Measurements from ENCODE around the gene ARID3C. TPM values are rescaled to one million over a fixed set of nuclear protein-coding genes. Genes with fewer than 3 reads are reported as not detected.

Gene ARID3C
- total RNA-seq, 2 donors from 2014 or later, result not detected

GRCh38 chr9:34582787-34583186, 46.1 kb downstream of the ARID3C start:
- WGBS, 2 donors, result 84 to 86% methylated on average over 5 of the region's 5 CpGs
- Histone ChIP-seq H3K4me3 (no peak overlapping the region), H3K27me3 (peaks cover 0 to 22% of the 10 kb centered on the region in 2 donors), H3K36me3 (replicated peaks in 1 of 2; ENCODE audit: insufficient read depth in 1 of 2, low read depth in 2 of 2) (no peaks in the 10 kb centered on the region), H3K27ac (no peak overlapping the region), H3K9me3 (no peaks in the 10 kb centered on the region), H3K4me1 (peaks cover 12% of the 10 kb centered on the region)
- ATAC-seq (no peak), DNase-seq (no peak)
- no peak for TF ChIP-seq POLR2A (IDR thresholded peaks at IDR 0.05)
- TF ChIP-seq, protein P1, sequence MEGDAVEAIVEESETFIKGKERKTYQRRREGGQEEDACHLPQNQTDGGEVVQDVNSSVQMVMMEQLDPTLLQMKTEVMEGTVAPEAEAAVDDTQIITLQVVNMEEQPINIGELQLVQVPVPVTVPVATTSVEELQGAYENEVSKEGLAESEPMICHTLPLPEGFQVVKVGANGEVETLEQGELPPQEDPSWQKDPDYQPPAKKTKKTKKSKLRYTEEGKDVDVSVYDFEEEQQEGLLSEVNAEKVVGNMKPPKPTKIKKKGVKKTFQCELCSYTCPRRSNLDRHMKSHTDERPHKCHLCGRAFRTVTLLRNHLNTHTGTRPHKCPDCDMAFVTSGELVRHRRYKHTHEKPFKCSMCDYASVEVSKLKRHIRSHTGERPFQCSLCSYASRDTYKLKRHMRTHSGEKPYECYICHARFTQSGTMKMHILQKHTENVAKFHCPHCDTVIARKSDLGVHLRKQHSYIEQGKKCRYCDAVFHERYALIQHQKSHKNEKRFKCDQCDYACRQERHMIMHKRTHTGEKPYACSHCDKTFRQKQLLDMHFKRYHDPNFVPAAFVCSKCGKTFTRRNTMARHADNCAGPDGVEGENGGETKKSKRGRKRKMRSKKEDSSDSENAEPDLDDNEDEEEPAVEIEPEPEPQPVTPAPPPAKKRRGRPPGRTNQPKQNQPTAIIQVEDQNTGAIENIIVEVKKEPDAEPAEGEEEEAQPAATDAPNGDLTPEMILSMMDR (IDR thresholded peaks at IDR 0.05), result no peak
- intact Hi-C loops (cut with DNase I), result no loop called here

DNA sequence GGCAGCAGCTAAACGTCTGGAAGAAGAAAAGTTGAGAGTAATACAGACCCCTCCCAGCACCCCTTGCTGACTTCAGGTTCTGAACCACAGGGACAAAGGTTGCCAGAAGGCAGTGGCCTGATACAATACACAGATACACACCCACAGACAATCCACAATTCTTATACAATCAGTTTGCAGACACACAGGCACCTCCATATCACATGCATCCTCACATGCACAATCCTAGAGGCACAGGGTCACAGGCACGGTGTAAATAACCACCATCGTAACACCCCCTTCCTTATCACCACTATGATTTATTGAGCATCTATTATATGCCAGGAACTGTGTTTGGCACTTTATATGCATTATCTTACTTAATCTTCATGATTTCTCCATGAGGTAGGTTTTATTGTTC, 47.5 kb downstream of the ARID3C start:
- no peak for TF ChIP-seq POLR2A (IDR thresholded peaks at IDR 0.05)
- TF ChIP-seq, protein P1 (IDR thresholded peaks at IDR 0.05), result no peak
- Histone ChIP-seq H3K27me3 (peaks cover 0 to 26% of the 10 kb centered on the region in 2 donors), H3K27ac (no peak overlapping the region), H3K36me3 (replicated peaks in 1 of 2; ENCODE audit: insufficient read depth in 1 of 2, low read depth in 2 of 2) (no peaks in the 10 kb centered on the region), H3K4me1 (peaks cover 12% of the 10 kb centered on the region), H3K9me3 (no peaks in the 10 kb centered on the region), H3K4me3 (no peak overlapping the region)
- intact Hi-C loops (cut with DNase I), result no loop called here
- DNase-seq (no peak), ATAC-seq (no peak)
- WGBS, 2 donors, result 65 to 72% methylated on average over 3 of the region's 3 CpGs

DNA sequence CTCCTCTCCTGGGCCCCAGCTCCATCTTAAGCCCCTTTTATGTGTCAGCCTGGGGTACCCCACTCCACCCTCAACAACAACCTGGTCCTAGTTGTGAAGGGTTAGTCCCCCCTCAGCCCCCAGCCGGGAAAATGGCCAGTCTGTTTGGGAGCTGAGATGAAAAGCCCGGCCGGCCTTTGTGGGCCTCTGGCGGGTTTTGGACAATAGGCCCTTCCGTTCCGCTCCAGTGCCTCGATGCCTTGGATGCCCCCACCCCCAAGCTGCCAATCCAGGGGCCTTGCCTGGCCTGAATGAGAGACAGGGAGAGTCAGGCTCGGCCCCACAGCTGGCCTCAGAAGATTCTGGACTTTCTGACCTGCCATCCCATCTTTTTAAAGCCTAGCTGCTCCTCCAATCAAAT, 48.5 kb downstream of the ARID3C start:
- Histone ChIP-seq H3K9me3 (no peaks in the 10 kb centered on the region), H3K36me3 (replicated peaks in 1 of 2; ENCODE audit: insufficient read depth in 1 of 2, low read depth in 2 of 2) (no peaks in the 10 kb centered on the region), H3K27me3 (peaks cover 0 to 20% of the 10 kb centered on the region in 2 donors), H3K4me1 (peaks cover 12% of the 10 kb centered on the region), H3K27ac (no peak overlapping the region), H3K4me3 (no peak overlapping the region)
- intact Hi-C loops (cut with DNase I), result no loop called here
- 66 to 70% methylated on average over 7 to 8 of the region's 8 CpGs for WGBS, 2 donors
- no peak for ATAC-seq
- TF ChIP-seq, protein P1 (IDR thresholded peaks at IDR 0.05), result no peak
- TF ChIP-seq POLR2A (IDR thresholded peaks at IDR 0.05), result no peak
- DNase-seq, result no peak

- WGBS, 2 donors, result 67 to 77% methylated on average over 5 of the region's 5 CpGs
- no peaks in the 10 kb centered on the region for H3K36me3 ChIP-seq (replicated peaks in 1 of 2; ENCODE audit: insufficient read depth in 1 of 2, low read depth in 2 of 2)
- no peak overlapping the region for H3K4me3 ChIP-seq
- peaks cover 12% of the 10 kb centered on the region for H3K4me1 ChIP-seq
- no peaks in the 10 kb centered on the region for H3K9me3 ChIP-seq
- peaks cover 0 to 20% of the 10 kb centered on the region in 2 donors for H3K27me3 ChIP-seq
- H3K27ac ChIP-seq, result no peak overlapping the region
- DNase-seq (no peak), ATAC-seq (no peak)
- no peak for TF ChIP-seq POLR2A (IDR thresholded peaks at IDR 0.05)
- TF ChIP-seq, protein P1 (IDR thresholded peaks at IDR 0.05), result no peak
- intact Hi-C loops (cut with DNase I), result no loop called here
Observed at GRCh38 chr9:34579808-34580163, 49.1 kb downstream of the ARID3C start.

DNA sequence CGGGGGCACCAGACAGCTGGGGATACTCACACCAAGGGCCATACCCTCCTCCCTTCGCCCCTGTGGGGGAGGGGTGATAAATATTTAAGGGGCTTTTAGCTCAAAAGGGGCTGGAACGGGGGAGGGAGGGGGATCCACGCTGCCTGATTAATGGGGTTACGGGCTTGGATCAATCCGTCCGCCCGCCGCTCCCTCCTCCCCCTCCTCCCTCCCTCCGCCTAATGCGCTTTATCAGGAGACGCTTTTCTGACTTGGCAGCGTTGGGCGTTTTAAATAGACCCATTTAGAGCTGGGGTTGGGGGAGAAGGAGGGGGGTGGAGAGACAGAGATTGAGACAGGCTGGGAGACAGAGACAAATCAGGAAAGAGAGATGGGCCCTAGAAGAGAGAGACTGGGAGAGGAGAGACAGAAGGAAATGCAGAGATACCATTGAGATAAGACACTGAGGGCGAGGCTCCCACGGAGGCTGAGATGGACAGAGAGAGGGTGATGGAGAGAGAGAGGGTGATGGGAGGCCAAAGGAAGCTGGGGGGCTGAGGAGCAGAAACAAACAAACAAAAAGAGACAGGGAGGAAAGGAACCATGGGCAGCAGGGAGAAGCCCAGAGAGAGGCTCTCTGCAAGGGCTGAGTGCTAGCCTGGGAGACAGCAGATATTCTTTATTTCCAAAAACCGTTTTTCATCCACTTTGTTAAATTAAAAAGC, 49.6 kb downstream of the ARID3C start:
- Histone ChIP-seq H3K9me3 (no peaks in the 10 kb centered on the region), H3K4me1 (peaks cover 12% of the 10 kb centered on the region), H3K27ac (no peak overlapping the region), H3K27me3 (peaks cover 0 to 20% of the 10 kb centered on the region in 2 donors), H3K36me3 (replicated peaks in 1 of 2; ENCODE audit: insufficient read depth in 1 of 2, low read depth in 2 of 2) (no peaks in the 10 kb centered on the region), H3K4me3 (no peak overlapping the region)
- ATAC-seq (no peak), DNase-seq (no peak)
- 4 to 9% methylated on average over 17 of the region's 17 CpGs for WGBS, 2 donors
- TF ChIP-seq, protein P1 (IDR thresholded peaks at IDR 0.05), result no peak
- TF ChIP-seq POLR2A (IDR thresholded peaks at IDR 0.05), result no peak
- intact Hi-C loops (cut with DNase I), result no loop called here

All from body of pancreas (tissue), 4 donors.